GM12801 (cell line): ENCODE measurements around the gene CRHR1.

Experiments used
- TF ChIP-seq, protein P1 (sequence below): IDR thresholded peaks from one replicate; pipeline ENCODE4 v1.5.1; 2011; ENCODE audit warnings: control low read depth; ENCODE audit not compliant: insufficient read length; ENCODE audit errors: extremely low read depth

CRHR1 gene

DNA sequence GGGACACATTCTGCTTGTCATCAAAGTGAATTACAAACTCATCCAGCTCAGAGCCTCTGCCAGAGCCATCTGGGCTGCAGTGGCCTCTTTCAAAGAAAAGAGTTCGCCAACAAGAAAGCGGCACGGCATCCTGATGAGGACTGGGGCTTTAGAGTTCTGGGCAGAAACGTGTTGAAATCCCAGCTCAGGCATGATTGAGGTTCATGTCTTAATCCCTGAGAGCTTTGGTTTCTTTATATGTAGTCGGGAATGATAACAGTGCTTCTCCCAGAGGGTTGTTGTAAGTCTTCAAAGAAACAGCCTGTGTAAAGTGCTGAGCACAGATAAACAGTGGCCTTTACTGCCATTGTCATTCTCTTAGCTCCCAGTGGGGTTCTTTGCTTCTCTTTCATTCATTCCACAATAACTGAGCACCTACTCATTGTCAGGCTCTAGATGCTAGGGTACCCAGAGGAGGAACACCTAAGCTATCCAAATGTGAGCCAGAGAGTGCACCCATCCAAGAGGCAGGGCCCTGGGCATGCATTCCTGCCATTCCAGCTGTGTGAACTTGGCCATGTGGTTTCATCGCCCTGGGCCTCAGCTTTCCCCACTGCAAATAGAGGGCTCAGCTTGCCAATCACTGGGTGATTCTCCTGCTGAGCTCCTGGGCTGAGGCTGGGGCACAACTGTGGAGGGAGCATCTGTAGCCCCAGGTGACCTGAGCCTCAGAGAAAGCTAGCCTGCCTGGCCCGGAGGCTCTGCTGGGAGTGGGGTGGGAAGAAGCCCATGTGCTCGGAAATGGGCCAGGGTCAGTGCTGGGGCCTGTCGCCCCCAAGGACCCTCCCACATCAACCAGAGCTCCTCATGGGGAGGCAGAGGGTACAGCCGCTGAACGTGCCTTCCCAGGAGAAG lies 38.3 kb upstream of the CRHR1 start:
- TF ChIP-seq, protein P1, sequence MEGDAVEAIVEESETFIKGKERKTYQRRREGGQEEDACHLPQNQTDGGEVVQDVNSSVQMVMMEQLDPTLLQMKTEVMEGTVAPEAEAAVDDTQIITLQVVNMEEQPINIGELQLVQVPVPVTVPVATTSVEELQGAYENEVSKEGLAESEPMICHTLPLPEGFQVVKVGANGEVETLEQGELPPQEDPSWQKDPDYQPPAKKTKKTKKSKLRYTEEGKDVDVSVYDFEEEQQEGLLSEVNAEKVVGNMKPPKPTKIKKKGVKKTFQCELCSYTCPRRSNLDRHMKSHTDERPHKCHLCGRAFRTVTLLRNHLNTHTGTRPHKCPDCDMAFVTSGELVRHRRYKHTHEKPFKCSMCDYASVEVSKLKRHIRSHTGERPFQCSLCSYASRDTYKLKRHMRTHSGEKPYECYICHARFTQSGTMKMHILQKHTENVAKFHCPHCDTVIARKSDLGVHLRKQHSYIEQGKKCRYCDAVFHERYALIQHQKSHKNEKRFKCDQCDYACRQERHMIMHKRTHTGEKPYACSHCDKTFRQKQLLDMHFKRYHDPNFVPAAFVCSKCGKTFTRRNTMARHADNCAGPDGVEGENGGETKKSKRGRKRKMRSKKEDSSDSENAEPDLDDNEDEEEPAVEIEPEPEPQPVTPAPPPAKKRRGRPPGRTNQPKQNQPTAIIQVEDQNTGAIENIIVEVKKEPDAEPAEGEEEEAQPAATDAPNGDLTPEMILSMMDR, result no peak

DNA sequence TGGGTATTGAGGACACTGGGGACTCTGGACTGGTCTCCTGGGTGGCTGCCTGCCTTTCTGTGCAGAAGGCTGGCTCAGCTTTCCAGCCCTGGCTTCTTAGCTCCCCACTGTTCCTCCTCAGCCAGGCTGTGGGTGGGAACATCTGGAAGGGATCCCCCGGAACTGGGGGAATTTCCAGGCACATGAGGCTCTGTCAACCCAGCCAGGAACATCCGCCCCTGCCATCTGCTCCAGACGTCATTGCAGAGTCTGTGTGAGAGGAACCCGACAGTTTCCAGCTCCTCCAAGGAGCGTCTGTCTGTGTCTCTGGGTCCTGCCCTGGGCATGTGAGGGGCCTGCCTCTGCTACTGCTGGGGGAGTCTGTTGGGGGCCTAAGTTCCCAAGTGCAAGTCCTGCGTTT lies 36.2 kb upstream of the CRHR1 start:
- TF ChIP-seq, protein P1, result no peak

DNA sequence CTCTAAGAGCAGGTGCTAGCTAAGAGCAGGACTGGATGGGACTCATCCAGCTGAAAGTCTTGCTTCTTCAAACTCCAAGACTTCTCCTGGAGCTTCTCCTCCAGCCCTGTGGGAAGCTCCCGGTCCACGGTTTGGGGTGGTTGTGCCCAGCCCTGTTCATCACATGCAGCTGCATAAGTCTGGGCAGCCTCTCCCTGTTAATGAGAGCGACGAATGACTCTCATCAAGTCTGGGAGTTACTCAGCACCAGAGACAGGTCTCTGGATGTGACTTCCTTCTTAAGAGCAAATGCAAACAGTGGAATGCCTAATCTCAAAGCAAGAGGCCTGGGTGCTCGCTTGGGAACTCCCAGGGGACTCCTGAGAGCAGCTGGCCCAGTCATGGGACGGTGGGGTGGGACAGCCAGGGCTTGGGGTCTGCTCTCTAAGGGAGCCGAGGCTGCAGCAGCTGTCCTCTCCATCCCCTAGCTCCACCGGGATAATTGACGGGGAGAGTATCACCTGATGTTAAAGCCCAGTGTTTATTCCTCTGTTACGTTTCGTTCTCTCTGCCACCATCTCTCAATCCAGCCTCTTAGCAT lies 35.3 kb upstream of the CRHR1 start:
- TF ChIP-seq, protein P1, result no peak

DNA sequence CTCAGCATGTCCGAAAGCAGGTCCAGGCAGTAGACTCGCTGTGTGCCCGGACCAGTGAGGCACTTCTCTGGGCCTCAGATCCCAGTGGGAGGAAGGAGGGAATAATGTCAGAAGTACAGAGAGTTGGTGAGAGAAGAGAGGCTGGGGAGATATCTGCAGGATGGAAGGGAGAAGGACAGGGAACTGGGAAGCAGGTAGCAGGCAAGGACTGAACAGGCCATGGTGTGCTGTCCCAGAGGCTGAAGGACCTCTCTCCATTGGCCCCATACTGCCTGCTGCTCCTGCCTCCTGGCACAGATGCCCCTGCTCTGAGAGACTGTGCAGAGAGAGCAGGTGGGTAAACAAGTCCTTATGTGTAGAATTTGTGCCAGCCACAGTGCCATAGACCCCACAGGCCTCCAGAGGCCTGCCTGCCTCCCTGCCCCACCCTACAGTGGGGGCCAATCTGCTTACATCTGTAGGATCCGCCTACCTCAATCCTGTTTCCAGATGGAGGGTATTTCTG lies 34.2 kb upstream of the CRHR1 start:
- TF ChIP-seq, protein P1, result no peak

DNA sequence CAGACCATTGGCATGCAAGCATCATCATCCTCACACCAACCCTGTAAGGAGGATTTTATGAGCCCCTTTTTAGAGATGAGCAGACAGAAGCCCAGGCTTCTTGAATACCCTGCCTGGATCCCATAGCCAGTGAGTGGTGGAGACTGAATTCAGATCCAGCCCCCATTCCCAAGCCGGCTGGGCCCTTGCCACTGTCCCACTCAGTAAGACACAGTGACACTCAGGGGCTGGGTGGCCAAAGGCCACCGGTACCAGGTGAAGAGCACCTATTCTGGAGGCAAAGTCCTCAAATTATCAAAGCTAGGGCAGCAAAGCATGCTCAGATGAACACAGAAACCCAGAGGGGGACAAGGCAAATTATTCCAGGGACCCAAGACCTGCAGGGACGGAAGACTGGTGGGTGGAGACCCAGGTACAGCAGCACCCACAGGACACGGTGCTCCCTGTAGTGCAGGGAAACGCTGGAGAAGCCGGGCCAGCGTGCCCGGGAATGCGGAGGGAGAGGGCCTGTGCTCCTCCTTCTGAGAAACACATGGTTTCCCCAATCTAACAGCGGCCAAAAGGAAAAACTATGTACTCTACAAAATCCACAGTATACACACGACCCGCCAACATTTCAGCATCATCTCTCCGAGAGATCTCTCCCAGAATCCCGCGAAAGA lies 33.2 kb upstream of the CRHR1 start:
- TF ChIP-seq, protein P1, result no peak

DNA sequence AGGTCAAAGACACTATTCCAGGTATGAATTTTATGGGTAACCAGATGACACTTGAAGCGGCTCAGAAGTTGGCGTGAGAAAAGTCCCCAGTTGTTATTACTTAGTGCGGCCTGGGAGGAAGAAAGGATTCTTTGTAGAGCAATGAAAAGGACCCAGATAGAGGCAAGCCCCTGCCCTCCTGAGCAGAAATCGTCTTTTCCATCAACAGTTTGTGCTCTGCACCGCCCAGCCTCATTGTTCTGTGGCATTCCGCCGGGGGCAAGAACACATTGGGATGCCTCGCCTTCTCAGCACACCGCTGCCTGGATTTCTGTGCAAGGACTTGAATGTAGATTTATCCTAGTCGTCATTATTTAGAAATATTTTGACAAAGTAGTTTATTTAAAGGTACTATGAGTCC lies 32.7 kb upstream of the CRHR1 start:
- TF ChIP-seq, protein P1, result no peak

DNA sequence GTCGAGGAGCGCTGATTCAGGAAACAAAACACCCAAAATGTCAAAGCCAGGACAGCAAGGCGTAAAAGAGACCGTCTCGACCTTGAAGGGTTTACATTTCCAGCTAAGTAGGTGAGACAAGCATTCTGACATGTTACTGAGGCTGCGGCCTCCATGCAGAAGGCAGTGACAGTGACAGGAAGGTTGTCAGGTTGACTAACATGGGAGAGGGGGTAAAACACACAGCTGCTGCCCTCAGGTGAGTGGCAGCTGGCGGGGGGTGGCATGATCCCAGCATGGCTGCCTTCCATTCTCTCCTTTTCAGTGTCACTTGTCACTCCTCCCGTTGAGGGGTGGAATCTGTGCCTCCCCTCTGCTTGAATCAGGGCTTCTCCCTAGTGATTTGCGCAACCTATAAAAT lies 31.9 kb upstream of the CRHR1 start:
- TF ChIP-seq, protein P1, result no peak
